HG03103 (cell line): ENCODE results near the gene PDE7B.
"Not testable (repeated sequence)": the region's sequence is repeated elsewhere in the genome, so short reads cannot be mapped to it uniquely, and the experiment has no call there.

Experiments
- ATAC-seq: cut with Tn5 transposase; IDR thresholded peaks from one replicate; pipeline ENCODE4 v1.9.1; 2021; ENCODE audit warnings: low read depth; ENCODE audit not compliant: unreplicated experiment

Gene PDE7B

GRCh38 chr6:136213012-136213539 is 361.6 kb downstream of the PDE7B start:
- no peak for ATAC-seq

GRCh38 chr6:136213853-136214252 is 362.4 kb downstream of the PDE7B start:
- no peak for ATAC-seq

- no peak for ATAC-seq
Measured at GRCh38 chr6:136216503-136217401, 365.3 kb downstream of the PDE7B start.

GRCh38 chr6:136224974-136225373 is 373.5 kb downstream of the PDE7B start:
- not testable (repeated sequence) for ATAC-seq

GRCh38 chr6:136225496-136225895 is 374.0 kb downstream of the PDE7B start:
- no peak for ATAC-seq

- no peak for ATAC-seq
Measured at GRCh38 chr6:136226027-136226673, 374.6 kb downstream of the PDE7B start.

GRCh38 chr6:136226674-136227377 is 375.3 kb downstream of the PDE7B start:
- ATAC-seq: no peak

- ATAC-seq: no peak
Measured at GRCh38 chr6:136228814-136229213, 377.3 kb downstream of the PDE7B start.

- no peak for ATAC-seq
Measured at GRCh38 chr6:136230219-136230853, 378.8 kb downstream of the PDE7B start.

GRCh38 chr6:136232701-136233100 is 381.2 kb downstream of the PDE7B start:
- ATAC-seq: no peak

- no peak for ATAC-seq
Measured at GRCh38 chr6:136235233-136235564, 383.7 kb downstream of the PDE7B start.

- ATAC-seq: no peak
Measured at GRCh38 chr6:136236466-136237293, 385.2 kb downstream of the PDE7B start.

- ATAC-seq: no peak
Measured at GRCh38 chr6:136244061-136244616, 392.6 kb downstream of the PDE7B start.
